ENCODE results near the gene TAS2R8.
"Not testable (repeated sequence)": the region's sequence is repeated elsewhere in the genome, so short reads cannot be mapped to it uniquely, and the experiment has no call there.

Gene TAS2R8, protein sequence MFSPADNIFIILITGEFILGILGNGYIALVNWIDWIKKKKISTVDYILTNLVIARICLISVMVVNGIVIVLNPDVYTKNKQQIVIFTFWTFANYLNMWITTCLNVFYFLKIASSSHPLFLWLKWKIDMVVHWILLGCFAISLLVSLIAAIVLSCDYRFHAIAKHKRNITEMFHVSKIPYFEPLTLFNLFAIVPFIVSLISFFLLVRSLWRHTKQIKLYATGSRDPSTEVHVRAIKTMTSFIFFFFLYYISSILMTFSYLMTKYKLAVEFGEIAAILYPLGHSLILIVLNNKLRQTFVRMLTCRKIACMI

DNA sequence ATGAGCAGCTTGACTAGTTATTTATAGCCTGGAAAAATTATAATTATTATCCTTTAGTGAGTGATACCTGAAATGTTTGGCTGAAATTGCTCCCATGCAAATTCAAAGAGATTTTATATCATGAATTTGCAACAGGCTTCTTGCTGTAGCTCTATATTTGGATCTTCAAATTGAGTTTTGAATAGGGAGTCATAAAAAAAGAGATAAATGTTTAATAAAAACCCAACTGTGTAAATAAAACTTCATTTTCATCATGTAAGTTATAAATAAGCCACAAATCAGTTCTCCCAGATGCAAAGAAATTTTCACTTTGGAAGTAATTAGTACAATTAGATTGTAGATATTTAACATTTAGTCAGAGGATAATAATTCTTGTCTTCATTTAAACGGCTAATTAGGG is at the start of gene TAS2R8:
TSS of gene TAS2R8 (minus strand) at position 101 of the 400 bp plus-strand sequence. CDS start 306 bp downstream, outside the sequence.
- no peak for DNase-seq

DNA sequence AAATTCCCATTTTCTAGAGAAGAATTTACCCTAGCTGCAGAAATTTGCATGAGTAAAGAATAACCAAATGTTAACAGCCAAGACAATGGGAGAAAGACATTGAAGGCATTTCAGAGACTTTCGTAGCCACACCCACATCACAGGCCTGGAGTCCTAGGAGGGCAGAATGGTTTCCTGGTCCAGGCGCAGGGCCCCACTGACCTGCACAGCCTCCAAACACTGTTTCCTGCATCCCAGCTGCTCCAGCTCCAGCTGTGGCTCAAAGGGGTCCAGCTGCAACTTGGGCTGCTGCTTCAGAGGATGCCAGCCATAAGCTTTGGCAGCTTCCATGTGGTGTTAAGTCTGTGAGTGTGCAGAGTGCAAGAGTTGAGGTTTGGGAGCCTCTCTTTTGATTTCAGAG is 48.7 kb upstream of the TAS2R8 start:
- no peak for DNase-seq

DNA sequence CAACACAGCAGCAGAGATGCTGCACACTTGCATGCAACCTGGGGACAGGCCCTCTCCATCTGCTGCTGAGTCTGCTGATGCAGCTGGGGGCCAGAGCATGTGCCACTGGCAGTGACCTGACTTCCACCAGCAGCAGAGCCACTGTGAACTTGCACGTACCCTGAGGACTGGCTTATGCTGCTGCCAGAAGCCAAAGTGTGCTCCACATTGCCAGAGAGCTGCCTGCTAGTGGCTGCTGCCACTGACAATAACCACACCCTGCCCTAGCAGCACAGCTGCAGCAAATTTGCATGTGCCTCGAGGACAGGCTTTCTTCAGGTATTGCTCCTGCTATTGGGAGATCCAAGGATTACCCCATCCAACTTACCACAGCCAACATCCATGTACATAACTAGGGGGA is 46.7 kb upstream of the TAS2R8 start:
- no peak for DNase-seq

DNA sequence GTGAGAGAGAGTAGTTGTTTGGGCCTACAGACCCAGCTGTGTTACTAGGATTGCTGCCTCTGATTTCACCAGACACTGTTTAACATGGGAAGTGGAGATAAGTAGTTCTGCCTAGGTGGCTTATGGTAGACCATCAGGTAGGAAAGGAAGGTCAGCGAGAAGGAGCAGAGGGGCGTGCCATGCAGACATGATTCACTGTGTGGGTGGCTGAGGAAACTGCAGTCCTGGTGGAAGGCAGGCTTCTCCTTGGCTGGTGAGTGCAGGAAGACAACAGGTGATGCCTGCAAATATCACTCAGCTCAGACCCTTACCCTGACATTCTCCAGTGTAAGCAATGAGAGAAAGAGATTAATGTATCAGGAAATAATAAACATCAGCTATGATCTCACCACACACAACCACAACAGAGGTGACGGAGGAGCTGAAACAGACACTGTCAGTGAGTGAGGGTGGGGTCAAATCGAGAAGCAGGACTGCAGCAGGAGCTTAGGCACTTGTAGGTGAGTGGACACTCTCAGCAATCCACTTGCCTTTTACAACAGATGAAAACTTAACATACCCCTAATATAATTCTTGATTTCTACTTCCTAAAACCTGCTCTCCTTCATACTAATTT is 44.3 kb upstream of the TAS2R8 start:
- no peak for DNase-seq

DNA sequence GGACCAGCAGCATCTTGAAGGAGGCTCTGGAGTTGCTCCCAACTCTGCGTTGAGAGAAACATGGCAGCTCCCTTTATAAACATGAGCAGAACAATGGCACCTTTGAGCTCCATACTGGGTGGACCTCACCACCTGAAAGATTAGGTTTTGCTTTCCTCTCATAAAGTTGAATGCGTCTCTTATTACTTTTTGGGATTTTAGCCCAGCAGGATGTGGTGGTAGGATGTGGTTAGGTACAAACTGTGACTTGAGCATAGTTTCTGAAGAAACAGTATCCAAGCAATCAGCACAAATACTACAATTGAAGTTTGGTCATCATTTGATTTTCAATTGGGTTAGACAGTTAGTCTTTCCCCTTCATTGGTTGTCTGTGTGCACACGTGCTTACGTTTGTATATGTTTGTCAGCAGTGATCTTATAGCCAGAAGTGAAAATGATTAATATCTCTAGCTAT is 42.4 kb upstream of the TAS2R8 start, which contains the start of gene PRR4:
TSS of gene PRR4 (minus strand) at position 51 of the 454 bp plus-strand sequence. CDS start at position 13, 38 bp downstream.
- no peak for DNase-seq

DNA sequence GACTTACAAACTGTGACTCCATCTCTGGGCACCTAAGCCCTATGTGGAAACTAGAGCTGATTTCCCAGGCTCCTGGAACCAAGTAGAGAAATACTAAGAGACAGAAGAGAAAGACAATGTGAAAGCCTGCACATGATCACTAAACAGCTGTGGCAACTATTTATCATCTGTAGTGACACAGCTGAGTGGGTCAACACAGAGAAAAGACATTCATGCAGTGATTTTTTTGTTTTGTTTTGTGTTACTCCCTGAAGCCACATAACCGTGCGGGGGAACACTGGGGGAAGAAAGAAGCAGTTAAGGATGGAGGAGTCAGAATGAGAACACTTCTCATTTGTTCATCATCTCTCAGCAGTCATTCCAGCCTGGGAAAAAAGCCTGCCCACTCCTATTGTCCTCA is 40.7 kb upstream of the TAS2R8 start:
- no peak for DNase-seq

DNA sequence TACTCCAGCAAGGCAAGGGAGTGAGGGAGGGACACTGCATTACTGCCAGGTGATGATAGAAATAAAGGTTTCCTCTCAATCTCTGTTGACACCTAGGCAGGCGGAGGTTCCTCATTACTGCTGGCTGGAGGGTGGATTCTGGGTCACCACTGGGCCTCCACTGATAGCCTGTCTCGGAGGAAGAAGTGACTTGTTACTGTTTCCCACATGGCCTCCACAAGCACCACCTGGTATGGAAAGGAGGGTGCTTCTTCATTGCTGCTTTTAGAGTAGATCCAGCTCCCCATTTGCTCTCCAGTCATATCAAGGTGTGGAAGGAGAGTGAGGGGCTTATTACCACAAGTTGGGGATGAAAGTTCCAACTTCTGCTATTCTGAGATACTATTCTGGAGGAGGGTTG is 35.8 kb upstream of the TAS2R8 start:
- DNase-seq: no peak

DNA sequence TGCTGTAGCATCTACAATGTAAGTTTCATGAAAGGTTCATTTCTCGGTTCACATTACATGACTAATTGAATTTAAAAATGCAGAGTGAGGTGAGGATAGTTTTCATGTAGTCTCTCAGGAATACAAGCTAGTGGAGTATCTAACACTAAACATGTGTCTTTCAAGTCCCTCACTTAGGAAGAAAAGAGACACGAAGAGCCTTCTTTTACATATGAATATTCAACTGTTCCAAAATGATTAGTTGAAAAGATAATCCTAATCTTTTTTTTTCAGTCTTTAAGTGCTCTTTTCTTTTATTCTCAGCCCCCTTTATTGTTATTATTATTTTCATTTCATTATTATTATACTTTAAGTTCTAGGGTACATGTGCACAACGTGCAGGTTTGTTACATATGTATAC is 31.4 kb upstream of the TAS2R8 start:
- no peak for DNase-seq

DNA sequence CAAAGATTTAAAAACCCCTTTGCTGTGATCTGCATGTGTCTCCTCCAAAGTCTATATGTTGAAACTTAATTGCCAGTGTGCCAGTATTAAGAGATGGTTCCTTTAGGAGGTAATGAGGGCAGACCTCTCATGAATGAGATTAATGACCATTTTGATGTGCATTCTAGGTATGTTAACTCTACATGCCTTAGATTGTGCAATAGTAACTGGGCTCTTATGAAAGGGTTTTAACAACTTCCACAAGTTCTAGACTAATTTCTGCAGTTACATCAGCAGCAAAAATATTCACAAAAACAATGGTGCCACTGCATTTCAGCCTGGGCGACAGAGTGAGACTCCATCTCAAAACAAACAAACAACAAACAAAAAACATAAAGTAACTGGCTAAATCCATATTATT is 22.9 kb upstream of the TAS2R8 start:
- DNase-seq: no peak

DNA sequence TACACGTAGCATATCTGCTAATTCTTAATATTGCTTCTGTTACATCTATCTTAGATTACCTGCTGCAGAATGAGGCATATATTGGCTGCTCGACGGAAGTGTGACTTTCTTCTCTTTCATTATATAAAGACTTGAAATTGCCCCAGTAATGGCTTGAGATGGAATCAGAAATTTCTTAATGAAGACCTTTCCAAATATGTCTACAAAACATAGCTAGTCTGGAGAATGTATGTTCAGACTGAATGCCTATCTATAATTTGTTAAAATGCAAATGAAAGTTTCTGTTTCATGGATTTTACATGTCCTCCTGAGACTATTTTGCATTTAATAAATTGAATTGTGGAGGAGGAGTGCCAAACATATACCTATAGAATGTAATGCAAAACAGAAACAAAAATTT is 19.2 kb upstream of the TAS2R8 start, which contains the start of gene TAS2R10:
TSS of gene TAS2R10 (minus strand) at position 101 of the 400 bp plus-strand sequence. CDS start at position 12, 89 bp downstream.
- no peak for DNase-seq

DNA sequence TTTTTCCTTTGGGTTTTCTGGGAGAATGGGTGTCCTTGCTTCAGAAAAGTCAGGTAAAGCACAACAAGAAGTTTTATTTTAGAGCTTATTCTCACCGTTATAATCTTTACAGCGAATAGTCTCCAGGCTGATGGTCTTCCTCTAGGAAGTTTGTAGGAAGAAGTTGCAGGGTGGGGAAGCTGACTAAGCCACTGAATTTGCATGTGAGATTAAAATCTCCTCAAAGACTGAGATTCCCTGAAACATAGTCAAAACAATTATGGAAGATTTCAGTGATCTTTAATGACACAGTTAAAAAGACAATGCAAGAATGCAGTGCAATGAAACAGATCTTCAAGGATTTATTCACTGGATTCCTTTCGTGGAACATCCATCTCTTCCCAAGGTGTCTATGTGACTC is 17.9 kb upstream of the TAS2R8 start:
- DNase-seq: no peak

DNA sequence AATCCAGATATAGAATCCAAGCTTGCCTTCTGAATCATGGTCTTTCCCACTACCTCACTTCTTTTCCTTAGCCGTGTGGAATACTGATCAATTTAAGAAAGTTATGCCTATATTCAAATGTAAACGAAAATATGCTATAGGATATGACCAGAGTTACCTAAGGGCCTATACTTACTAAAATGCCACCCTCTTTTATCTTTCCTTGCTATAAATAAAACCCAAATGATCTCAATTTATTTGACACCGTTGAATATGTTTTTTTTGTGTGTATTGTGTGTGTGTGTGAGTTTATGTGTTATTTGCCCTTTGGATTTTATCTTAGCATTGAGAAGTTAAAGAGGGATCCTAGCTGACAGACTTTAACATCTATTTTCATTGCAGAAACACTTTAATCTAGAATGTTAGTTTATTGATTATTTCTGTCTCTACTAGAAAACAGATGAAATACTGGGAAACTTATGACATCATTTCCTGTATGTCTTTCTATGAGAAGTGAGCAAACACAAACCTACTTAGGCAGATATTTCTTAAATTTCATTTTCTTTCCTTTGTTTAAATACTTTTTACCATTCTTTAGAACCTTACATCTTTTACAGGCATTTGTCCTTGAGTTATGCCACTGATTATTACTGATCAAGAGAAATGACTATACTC is 4.9 kb upstream of the TAS2R8 start:
- DNase-seq: no peak

DNA sequence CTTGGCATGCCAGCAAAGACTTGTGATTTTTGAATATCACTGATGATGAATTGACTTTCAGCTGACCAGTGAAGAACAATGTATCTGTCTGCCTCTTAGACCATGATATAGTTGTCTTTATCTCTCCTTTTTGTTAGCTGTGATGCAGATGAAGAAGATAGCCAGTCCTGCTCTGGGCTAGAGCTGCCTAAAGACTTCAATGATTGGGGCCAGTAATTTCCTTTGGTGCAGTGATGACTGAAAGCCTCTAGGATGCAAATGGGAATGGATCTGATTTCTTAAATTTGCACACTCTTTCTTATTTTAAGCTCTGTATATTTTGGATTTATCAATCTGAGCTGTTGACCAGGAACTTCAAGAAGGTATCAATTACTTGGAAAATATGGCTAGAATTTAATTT is 3.0 kb upstream of the TAS2R8 start, which contains the start of gene TAS2R9:
TSS of gene TAS2R9 (minus strand) at position 101 of the 400 bp plus-strand sequence. CDS start at position 8, 93 bp downstream.
- no peak for DNase-seq

DNA sequence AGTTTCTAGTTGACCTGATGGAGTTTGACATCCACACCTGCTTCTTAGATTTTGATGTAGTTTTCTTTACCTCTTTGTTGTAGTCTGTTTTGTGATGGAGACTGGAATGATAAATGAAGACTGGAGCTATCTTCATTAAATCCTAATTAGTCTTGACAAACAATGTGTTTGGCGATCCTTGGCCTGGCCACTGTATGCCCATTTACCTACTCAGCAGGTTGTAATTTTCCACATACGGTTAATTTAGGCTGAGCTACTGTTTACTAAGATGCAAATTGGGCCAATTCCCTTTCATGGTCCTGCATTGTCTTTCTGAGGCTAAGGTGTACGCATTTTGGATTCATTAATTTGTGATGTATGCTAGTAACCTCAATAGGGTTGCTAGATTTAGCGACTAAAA is 4.5 kb downstream of the TAS2R8 start, which contains the start of gene TAS2R7:
TSS of gene TAS2R7 (minus strand) at position 41 of the 400 bp plus-strand sequence. CDS start 57 bp downstream, outside the sequence.
- no peak for DNase-seq

DNA sequence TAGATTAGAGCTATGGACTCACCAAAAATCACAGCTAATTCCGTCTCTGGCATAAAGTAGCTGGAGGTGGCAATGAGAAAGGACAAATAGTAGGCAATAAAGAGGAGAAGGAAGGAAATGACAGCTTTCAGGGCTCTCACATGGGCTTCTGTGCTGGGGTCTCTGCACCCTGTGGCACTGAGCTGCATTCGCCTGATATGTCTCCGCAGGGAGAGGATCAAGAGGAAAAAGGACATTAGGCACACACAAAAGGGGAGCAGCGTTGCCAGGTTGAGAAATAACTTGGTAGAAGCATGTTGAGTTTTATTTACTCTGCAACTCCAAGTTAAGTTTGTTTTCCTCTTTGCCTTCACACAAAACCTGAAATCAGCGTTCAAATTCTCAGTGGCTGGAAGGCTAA is 5.3 kb downstream of the TAS2R8 start:
- no peak for DNase-seq

DNA sequence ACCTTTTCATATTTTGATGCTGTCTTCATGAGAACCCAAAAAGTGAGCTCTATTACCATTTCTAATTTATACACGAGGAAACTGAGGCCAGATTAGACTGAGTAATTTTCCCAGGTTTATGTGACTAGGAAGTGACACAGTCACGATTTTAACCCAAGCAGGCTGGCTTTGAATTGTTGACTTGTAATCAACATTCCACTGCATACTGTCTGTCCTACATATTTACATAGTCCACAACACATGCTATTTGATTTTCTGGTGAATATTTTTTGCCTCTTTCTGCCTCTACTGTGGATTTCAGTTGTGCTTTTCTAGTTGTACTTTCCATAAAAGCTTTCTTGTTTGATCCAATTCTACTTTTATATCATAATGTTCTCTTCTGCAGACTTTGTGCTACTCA is 12.9 kb downstream of the TAS2R8 start:
- no peak for DNase-seq

DNA sequence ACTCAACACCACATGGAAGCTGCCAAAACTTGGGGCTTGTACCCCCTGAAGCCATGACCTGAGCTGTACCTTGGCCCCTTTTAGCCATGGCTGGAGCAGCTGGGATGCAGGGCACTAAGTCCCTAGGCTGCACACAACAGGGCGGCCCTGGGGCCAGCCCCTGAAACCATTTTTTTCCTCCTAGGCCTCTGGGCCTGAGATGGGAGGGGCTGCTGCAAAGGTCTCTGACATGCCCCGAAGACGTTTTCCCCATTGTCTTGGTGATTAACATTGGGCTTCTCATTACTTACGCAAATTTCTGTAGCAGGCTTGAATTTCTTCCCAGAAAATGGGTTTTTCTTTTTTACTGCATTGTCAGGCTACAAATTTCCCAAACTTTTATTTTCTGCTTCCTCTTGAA is 15.3 kb downstream of the TAS2R8 start:
- DNase-seq: not testable (repeated sequence)

DNA sequence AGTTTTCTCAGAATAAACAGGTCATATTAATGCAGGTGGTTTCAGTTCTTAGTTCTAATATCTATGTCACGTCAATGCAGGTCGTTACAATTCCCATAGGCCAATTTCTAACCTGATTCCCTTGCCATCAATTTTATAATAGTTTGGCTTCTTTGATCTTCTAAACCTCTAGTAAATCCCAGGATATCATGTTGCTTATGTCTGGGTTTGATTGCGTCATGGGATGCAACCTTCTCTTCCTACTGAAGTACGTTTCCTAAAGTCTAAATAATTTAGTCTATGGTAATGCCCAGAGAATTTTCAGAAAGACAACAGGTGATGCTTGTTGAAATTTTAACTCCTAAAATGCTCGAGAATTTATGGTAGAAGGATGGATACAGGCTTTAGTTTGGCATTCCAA is 23.8 kb downstream of the TAS2R8 start:
- no peak for DNase-seq

DNA sequence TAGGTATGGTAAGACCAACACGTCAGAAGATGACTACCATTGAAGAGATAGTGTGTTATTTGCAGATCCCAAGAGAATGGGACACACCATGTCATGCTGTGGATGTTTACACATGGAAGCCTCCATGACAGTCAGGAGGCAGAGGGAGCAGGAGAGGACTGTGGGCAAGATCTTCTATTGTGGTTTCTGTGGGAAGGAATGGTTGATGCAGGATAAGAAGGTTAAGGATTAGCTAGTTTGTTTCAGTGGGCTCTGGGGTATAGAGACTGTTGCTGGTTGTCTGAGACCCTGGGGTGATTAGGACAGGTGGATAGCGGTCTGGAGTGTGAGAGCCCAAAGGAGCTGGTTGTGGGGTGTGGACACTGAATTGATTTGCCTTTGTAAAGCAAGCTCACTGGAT is 28.0 kb downstream of the TAS2R8 start:
- no peak for DNase-seq

DNA sequence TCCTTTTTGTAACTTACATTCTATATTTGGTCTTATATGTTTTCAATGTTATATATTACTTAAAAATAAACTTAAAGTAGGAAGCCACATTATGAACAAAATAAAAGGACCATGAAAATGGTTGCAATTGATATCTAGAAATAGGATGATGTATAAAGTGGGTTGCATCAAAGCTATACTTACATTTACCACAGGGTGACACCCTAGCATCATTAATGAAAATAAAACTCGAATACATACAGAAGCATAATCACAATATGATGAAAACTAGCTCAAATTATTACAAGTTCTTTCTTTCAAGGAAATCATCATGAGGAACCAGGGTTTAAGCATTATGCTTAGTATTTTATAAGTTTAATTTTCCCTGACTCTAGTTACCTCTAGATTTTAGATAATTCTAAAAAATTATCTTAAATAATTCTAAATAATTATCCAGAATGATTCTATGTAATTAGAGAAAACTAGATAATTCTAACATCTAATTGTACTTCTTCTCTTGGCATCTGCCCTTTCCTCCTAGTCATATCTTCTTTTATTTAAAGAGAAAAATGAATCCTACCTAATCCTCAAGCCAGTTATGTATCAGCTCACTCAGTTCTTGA is 35.9 kb downstream of the TAS2R8 start:
- no peak for DNase-seq

DNA sequence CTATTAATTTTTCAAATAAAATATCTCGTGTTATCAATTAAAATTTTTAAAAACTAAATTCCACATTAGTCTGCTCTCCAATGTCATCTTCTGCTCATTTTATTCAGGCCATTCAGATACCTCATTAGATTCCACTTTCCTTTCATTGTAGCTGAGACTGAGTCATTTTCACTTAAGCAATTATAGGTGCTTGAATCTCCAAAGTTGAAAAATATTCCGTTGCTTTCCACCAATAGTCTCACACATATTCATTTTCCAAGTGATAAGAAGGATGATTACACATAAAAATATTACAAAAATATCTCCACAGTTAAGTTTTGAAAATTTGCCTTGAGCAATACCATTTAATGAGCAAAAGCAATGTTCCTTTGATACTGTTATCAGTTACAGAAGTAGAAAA is 47.4 kb downstream of the TAS2R8 start:
- DNase-seq: no peak

DNA sequence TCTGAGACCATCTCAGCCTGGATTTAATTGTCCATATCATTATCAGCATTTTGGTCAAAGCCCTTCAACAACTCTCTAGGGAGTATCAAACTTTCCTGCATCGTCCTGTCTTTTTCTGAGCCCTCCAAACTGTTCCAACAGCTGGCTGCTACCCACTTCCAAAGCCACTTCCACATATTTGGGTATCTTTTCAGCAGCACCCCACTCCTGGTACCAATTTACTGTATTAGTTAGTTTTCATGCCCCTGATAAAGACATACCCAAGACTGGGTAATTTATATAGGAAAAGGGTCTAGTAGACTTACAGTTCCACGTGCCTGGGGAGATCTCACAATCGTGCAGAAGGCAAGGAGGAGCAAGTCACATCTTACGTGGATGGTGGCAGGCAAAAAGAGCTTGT is 50.9 kb downstream of the TAS2R8 start:
- no peak for DNase-seq

All from activated CD8-positive, alpha-beta memory T cell treated with anti-CD3 and anti-CD28 coated beads, Interleukin-2, amount 50 U/mL, for 48 hours (primary cell).